NCI-H526 (cell line): Measurements from ENCODE around the gene AP2A2.

Experiments used
- DNase-seq, 2 experiments: peaks; one replicate each; lab custom pipeline; 2025; lab: John Stamatoyannopoulos, UW

Gene AP2A2

GRCh38 chr11:1055990-1056771 lies 130.5 kb downstream of the AP2A2 start:
- no peak for DNase-seq

GRCh38 chr11:1057806-1058205 lies 132.1 kb downstream of the AP2A2 start:
- no peak for DNase-seq

- DNase-seq = no peak
Measured at GRCh38 chr11:1059759-1060158, 134.1 kb downstream of the AP2A2 start.

GRCh38 chr11:1060410-1060809 lies 134.7 kb downstream of the AP2A2 start:
- DNase-seq = no peak

GRCh38 chr11:1060852-1061616 lies 135.4 kb downstream of the AP2A2 start:
- DNase-seq = no peak
